Superior temporal gyrus (tissue), 1 donor: ENCODE data around the gene CNTNAP5.

ENCODE experiments used
- DNase-seq: peaks from one replicate; pipeline ENCODE4 v3.0.0-alpha.2; 2016; ENCODE audit errors: extremely low spot score

Gene CNTNAP5

GRCh38 chr2:124151691-124152090, 126.6 kb downstream of the CNTNAP5 start:
- no peak for DNase-seq

- DNase-seq: no peak
Measured at GRCh38 chr2:124153713-124154112, 128.6 kb downstream of the CNTNAP5 start.

GRCh38 chr2:124159166-124159565, 134.1 kb downstream of the CNTNAP5 start:
- DNase-seq: no peak

GRCh38 chr2:124161542-124161941, 136.5 kb downstream of the CNTNAP5 start:
- DNase-seq: no peak

- DNase-seq: no peak
Measured at GRCh38 chr2:124162256-124162655, 137.2 kb downstream of the CNTNAP5 start.

- DNase-seq: no peak
Measured at GRCh38 chr2:124163840-124164239, 138.8 kb downstream of the CNTNAP5 start.

- no peak for DNase-seq
Measured at GRCh38 chr2:124165698-124166097, 140.6 kb downstream of the CNTNAP5 start.

- no peak for DNase-seq
Measured at GRCh38 chr2:124171472-124172063, 146.5 kb downstream of the CNTNAP5 start.

GRCh38 chr2:124178719-124179118, 153.6 kb downstream of the CNTNAP5 start:
- DNase-seq: no peak

- no peak for DNase-seq
Measured at GRCh38 chr2:124180635-124181034, 155.5 kb downstream of the CNTNAP5 start.

- DNase-seq: no peak
Measured at GRCh38 chr2:124186801-124187200, 161.7 kb downstream of the CNTNAP5 start.

GRCh38 chr2:124187948-124188347, 162.9 kb downstream of the CNTNAP5 start:
- DNase-seq: no peak

- no peak for DNase-seq
Measured at GRCh38 chr2:124193706-124194105, 168.6 kb downstream of the CNTNAP5 start.

- no peak for DNase-seq
Measured at GRCh38 chr2:124201713-124202112, 176.6 kb downstream of the CNTNAP5 start.

- no peak for DNase-seq
Measured at GRCh38 chr2:124209441-124209840, 184.4 kb downstream of the CNTNAP5 start.

GRCh38 chr2:124211461-124211860, 186.4 kb downstream of the CNTNAP5 start:
- DNase-seq: no peak

GRCh38 chr2:124213977-124214587, 189.0 kb downstream of the CNTNAP5 start:
- DNase-seq: no peak

- DNase-seq: no peak
Measured at GRCh38 chr2:124246170-124246569, 221.1 kb downstream of the CNTNAP5 start.

- DNase-seq: no peak
Measured at GRCh38 chr2:124248386-124248785, 223.3 kb downstream of the CNTNAP5 start.

GRCh38 chr2:124250433-124250832, 225.3 kb downstream of the CNTNAP5 start:
- DNase-seq: no peak

- no peak for DNase-seq
Measured at GRCh38 chr2:124254621-124255020, 229.5 kb downstream of the CNTNAP5 start.

GRCh38 chr2:124257120-124257519, 232.0 kb downstream of the CNTNAP5 start:
- DNase-seq: no peak

- DNase-seq: no peak
Measured at GRCh38 chr2:124258140-124258880, 233.2 kb downstream of the CNTNAP5 start.
